ENCODE measurements around the gene TEKT2.

Gene TEKT2

GRCh38 chr1:36080236-36080635 is 3.7 kb upstream of the TEKT2 start:
- no peak for TF ChIP-seq CTCF (IDR thresholded peaks at IDR 0.05; ENCODE audit: control extremely low read depth, extremely low read depth, low read depth, missing control alignments)
- ChIA-PET POLR2A (no interaction called here), CTCF (no interaction called here)
- no peak for DNase-seq (ENCODE audit: extremely low spot score)

- CTCF ChIA-PET: no interaction called here
- DNase-seq (ENCODE audit: extremely low spot score): no peak
- TF ChIP-seq CTCF (IDR thresholded peaks at IDR 0.05; ENCODE audit: control extremely low read depth, extremely low read depth, low read depth, missing control alignments): no peak
- POLR2A ChIA-PET: no interaction called here
Observed at GRCh38 chr1:36080801-36081200, 3.1 kb upstream of the TEKT2 start.

- ChIA-PET CTCF (no interaction called here), POLR2A (no interaction called here)
- no peak for TF ChIP-seq CTCF (IDR thresholded peaks at IDR 0.05; ENCODE audit: control extremely low read depth, extremely low read depth, low read depth, missing control alignments)
- no peak for DNase-seq (ENCODE audit: extremely low spot score)
Observed at GRCh38 chr1:36081926-36082485, 1.9 kb upstream of the TEKT2 start.

- no peak for DNase-seq (ENCODE audit: extremely low spot score)
- ChIA-PET CTCF (no interaction called here), POLR2A (no interaction called here)
- no peak for TF ChIP-seq CTCF (IDR thresholded peaks at IDR 0.05; ENCODE audit: control extremely low read depth, extremely low read depth, low read depth, missing control alignments)
Observed at GRCh38 chr1:36083219-36083618, 675 bp upstream of the TEKT2 start.

- DNase-seq (ENCODE audit: extremely low spot score): no peak
- CTCF ChIA-PET: interaction anchor here (0.7 kb wide), 1 partner anchor 103 kb away, joined by 4 read pairs; no protein-coding TSS in a partner anchor
- no peak for TF ChIP-seq CTCF (IDR thresholded peaks at IDR 0.05; ENCODE audit: control extremely low read depth, extremely low read depth, low read depth, missing control alignments)
- POLR2A ChIA-PET: no interaction called here
Observed at GRCh38 chr1:36084497-36085115, 712 bp downstream of the TEKT2 start.

GRCh38 chr1:36085126-36085525 is 1.2 kb downstream of the TEKT2 start:
- TF ChIP-seq CTCF (IDR thresholded peaks at IDR 0.05; ENCODE audit: control extremely low read depth, extremely low read depth, low read depth, missing control alignments): no peak
- ChIA-PET POLR2A (interaction anchor here (0.7 kb wide), 1 partner anchor 369 kb away, joined by 5 read pairs; no protein-coding TSS in a partner anchor), CTCF (interaction anchor here (1.4 kb wide), 1 partner anchor 49 kb away, joined by 3 read pairs; no protein-coding TSS in a partner anchor)
- DNase-seq (ENCODE audit: extremely low spot score): no peak
